HL-60 (cell line): ENCODE results near the gene TTYH2.
A peak's percentile ranks its signal among the peaks of the same experiment; 100 is the strongest.

Source experiments
- SPI1 ChIP-seq: IDR thresholded peaks from 2 replicates; pipeline ENCODE4 v1.6.1; 2012; ENCODE audit warnings: low read depth, mild to moderate bottlenecking, borderline replicate concordance
- TF ChIP-seq, protein P1 (sequence below): IDR thresholded peaks from one replicate; pipeline ENCODE4 v1.5.1; 2011; ENCODE audit warnings: low read length, control low read depth, inconsistent platforms; ENCODE audit not compliant: insufficient read depth

DNA sequence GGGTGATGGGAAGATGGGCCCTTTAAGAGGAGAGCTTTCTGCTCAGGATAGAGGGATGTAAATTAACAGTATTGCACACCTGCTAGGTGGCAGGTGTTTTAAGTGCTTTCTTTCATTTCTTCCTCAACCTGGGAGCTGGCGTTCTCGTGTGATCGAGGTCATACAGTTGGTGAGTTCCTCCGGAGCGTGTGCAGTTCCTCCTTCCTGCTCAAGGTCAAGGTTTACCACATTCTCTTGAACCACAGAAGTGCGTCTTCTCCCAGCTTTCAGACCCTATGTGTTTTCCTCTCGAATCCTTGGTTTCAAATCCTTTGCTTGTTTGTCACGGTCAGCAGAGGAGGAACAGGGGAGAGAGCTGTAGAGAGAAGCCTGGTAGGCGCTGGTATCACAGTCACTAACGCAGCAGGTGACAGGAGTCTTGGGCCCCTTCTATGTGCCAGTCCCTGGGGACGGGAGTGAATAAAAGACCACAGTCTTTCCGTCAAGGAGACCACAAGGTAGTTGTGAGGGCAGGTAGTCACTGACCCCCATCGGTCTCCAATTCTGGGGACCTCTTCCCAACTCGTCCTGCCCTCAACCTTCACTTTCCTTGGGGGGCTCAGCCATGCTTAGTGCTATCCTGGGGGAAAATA is 61.5 kb downstream of the TTYH2 start:
- TF ChIP-seq, protein P1, sequence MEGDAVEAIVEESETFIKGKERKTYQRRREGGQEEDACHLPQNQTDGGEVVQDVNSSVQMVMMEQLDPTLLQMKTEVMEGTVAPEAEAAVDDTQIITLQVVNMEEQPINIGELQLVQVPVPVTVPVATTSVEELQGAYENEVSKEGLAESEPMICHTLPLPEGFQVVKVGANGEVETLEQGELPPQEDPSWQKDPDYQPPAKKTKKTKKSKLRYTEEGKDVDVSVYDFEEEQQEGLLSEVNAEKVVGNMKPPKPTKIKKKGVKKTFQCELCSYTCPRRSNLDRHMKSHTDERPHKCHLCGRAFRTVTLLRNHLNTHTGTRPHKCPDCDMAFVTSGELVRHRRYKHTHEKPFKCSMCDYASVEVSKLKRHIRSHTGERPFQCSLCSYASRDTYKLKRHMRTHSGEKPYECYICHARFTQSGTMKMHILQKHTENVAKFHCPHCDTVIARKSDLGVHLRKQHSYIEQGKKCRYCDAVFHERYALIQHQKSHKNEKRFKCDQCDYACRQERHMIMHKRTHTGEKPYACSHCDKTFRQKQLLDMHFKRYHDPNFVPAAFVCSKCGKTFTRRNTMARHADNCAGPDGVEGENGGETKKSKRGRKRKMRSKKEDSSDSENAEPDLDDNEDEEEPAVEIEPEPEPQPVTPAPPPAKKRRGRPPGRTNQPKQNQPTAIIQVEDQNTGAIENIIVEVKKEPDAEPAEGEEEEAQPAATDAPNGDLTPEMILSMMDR, result no peak
- peak; percentile 89; the same call in 1 of the 2 replicates for TF ChIP-seq SPI1
